ENCODE measurements around the gene BACH1.

DNA sequence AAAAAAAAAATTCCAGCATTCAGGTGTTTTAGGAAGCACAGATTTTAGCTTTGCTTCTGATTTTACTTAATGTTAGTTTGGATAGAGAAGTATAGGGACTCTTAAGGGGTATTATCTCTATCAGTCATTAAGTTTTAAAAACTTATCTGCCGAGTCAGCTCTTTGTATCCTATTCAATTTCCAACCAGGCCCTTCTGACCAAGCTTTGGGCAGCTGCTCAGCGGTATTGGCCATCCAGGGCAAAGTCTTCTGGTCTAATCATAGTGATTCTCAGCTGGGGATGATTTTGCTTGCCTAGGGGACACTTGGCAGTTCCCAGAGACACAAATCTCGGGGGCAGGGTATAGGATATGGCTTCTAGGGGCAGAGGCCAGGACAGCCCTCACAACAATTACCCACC is 47.6 kb downstream of the BACH1 start:
- TF ChIP-seq, protein P1, sequence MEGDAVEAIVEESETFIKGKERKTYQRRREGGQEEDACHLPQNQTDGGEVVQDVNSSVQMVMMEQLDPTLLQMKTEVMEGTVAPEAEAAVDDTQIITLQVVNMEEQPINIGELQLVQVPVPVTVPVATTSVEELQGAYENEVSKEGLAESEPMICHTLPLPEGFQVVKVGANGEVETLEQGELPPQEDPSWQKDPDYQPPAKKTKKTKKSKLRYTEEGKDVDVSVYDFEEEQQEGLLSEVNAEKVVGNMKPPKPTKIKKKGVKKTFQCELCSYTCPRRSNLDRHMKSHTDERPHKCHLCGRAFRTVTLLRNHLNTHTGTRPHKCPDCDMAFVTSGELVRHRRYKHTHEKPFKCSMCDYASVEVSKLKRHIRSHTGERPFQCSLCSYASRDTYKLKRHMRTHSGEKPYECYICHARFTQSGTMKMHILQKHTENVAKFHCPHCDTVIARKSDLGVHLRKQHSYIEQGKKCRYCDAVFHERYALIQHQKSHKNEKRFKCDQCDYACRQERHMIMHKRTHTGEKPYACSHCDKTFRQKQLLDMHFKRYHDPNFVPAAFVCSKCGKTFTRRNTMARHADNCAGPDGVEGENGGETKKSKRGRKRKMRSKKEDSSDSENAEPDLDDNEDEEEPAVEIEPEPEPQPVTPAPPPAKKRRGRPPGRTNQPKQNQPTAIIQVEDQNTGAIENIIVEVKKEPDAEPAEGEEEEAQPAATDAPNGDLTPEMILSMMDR (IDR thresholded peaks at IDR 0.05; ENCODE audit: extremely low read depth in 1 of 2, insufficient read depth in 1 of 2, low read depth in 1 of 2, low read length in 2 of 2) = no peak
- TF ChIP-seq EZH2 (IDR thresholded peaks at IDR 0.05; ENCODE audit: borderline replicate concordance, low read depth, low read length, severe bottlenecking) (no peak), POLR2A (IDR thresholded peaks at IDR 0.05; ENCODE audit: low read depth, low read length) (no peak), MYC (IDR thresholded peaks at IDR 0.05; ENCODE audit: low read depth, low read length) (no peak)

Measured in endothelial cell of umbilical vein (primary cell).